ENCODE data around the gene CAPN8.

GRCh38 chr1:223611936-223612335, 53.6 kb downstream of the CAPN8 start:
- TF ChIP-seq CEBPB (IDR thresholded peaks at IDR 0.05), result no peak
- no peak for TF ChIP-seq FOXM1 (IDR thresholded peaks at IDR 0.05; ENCODE audit: borderline replicate concordance, low read depth)
- TF ChIP-seq RAD21 (IDR thresholded peaks at IDR 0.05; ENCODE audit: low read depth), result no peak
- no peak for TF ChIP-seq REST (IDR thresholded peaks at IDR 0.05; ENCODE audit: low read depth)
- TF ChIP-seq MAX (IDR thresholded peaks at IDR 0.05), result no peak
- no peak for TF ChIP-seq USF1 (IDR thresholded peaks at IDR 0.05)
- TF ChIP-seq EGR1 (IDR thresholded peaks at IDR 0.05), result no peak
- TF ChIP-seq EP300 (IDR thresholded peaks at IDR 0.05; ENCODE audit: borderline replicate concordance), result no peak
- TF ChIP-seq NFIC (IDR thresholded peaks at IDR 0.05), result no peak
- TF ChIP-seq CREB1 (IDR thresholded peaks at IDR 0.05; ENCODE audit: low read depth), result no peak
- no peak for TF ChIP-seq TCF12 (IDR thresholded peaks at IDR 0.05; ENCODE audit: low read depth)
- no peak for TF ChIP-seq YY1 (IDR thresholded peaks at IDR 0.05; ENCODE audit: low read depth)

Data from Ishikawa (cell line).